ENCODE results near the gene STMND1.

- no peak for TF ChIP-seq CTCF (IDR thresholded peaks at IDR 0.05)
- no peak for TF ChIP-seq POLR2A (IDR thresholded peaks at IDR 0.05)
- no peak for TF ChIP-seq POLR2AphosphoS5 (IDR thresholded peaks at IDR 0.05)
- TF ChIP-seq EP300 (IDR thresholded peaks at IDR 0.05): no peak
Observed at GRCh38 chr6:17054647-17055046, 47.2 kb upstream of the STMND1 start.
